GM12865 (cell line): ENCODE data around the gene RELCH.

Experiments
- DNase-seq: peaks from one replicate; pipeline ENCODE4 v3.0.0; 2010; ENCODE audit warnings: low read depth
- H3K4me3 ChIP-seq: 2 replicates; pipeline ENCODE4 v1.5.1; 2011; ENCODE audit warnings: mild to moderate bottlenecking, low read depth, low read length, control low read depth
- TF ChIP-seq, protein P1 (sequence below): IDR thresholded peaks from 2 replicates; pipeline ENCODE4 v1.5.1; 2011; ENCODE audit warnings: low read length, control low read depth, low read depth, inconsistent platforms; ENCODE audit not compliant: insufficient read depth; ENCODE audit errors: missing control alignments

RELCH gene

GRCh38 chr18:62200121-62200914, 13.3 kb downstream of the RELCH start:
- DNase-seq = no peak
- TF ChIP-seq, protein P1, sequence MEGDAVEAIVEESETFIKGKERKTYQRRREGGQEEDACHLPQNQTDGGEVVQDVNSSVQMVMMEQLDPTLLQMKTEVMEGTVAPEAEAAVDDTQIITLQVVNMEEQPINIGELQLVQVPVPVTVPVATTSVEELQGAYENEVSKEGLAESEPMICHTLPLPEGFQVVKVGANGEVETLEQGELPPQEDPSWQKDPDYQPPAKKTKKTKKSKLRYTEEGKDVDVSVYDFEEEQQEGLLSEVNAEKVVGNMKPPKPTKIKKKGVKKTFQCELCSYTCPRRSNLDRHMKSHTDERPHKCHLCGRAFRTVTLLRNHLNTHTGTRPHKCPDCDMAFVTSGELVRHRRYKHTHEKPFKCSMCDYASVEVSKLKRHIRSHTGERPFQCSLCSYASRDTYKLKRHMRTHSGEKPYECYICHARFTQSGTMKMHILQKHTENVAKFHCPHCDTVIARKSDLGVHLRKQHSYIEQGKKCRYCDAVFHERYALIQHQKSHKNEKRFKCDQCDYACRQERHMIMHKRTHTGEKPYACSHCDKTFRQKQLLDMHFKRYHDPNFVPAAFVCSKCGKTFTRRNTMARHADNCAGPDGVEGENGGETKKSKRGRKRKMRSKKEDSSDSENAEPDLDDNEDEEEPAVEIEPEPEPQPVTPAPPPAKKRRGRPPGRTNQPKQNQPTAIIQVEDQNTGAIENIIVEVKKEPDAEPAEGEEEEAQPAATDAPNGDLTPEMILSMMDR = no peak
- no peak overlapping the region for H3K4me3 ChIP-seq

- no peak for DNase-seq
- TF ChIP-seq, protein P1 = no peak
- no peak overlapping the region for H3K4me3 ChIP-seq
Measured at GRCh38 chr18:62201870-62202269, 14.8 kb downstream of the RELCH start.

GRCh38 chr18:62205824-62206223, 18.8 kb downstream of the RELCH start:
- DNase-seq = no peak
- TF ChIP-seq, protein P1 = no peak
- H3K4me3 ChIP-seq = no peak overlapping the region

GRCh38 chr18:62206593-62206992, 19.5 kb downstream of the RELCH start:
- TF ChIP-seq, protein P1 = no peak
- no peak overlapping the region for H3K4me3 ChIP-seq
- DNase-seq = no peak

DNA sequence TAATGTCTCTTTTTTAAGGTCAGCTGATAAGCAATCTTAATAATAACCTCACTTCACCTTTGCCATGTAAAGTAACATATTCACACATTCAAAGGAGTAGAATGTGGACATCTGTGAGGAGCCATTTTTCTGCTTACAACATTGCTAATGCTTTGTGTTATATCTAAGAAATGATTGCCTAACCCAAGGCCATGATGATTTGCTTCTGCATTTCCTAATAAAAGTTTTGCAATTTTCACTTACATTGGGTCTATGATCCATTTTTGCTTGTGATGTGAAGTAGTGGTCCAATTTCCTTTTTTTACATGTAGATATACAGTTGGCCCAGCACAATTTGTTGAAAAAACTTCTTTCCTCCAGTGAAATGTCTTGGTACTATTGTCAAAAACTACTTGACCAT, 22.0 kb downstream of the RELCH start:
- no peak overlapping the region for H3K4me3 ChIP-seq
- TF ChIP-seq, protein P1 = no peak
- DNase-seq = no peak

DNA sequence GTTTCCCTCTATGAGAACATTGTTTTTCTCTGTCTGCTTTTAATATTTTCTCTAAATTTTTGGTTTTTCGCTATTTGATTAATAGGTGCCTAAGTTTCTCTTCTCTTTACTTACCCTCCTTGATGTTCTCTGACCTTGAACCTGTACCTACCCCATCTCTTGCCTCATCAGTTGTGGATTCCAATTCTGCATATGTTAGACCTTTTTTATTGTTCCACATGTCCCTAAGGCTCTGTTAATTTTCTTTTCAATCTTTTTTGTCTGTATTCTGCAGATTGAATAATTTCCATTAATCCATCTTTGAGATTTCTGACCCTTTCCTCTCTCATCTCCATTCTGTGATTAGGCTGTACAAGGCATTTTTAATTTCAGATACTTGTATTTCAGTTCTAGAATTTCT, 23.1 kb downstream of the RELCH start:
- no peak overlapping the region for H3K4me3 ChIP-seq
- TF ChIP-seq, protein P1 = no peak
- DNase-seq = no peak
